ENCODE measurements around the gene CCDC85B. TPM values are rescaled to one million over a fixed set of nuclear protein-coding genes. Genes with fewer than 3 reads are reported as not detected.
A peak's percentile ranks its signal among the peaks of the same experiment; 100 is the strongest.

Gene CCDC85B
- total and polyA plus RNA-seq, 2 of the 8 experiments (the other 6 are each of a cell fraction or from before 2014, with no cell fraction given): 19.8 to 30.8 TPM

GRCh38 chr11:65856689-65857499, 33.6 kb upstream of the CCDC85B start (continued):
- TF ChIP-seq USF2 (IDR thresholded peaks at IDR 0.05; ENCODE audit: low read length): peak; percentile 88
- no peak for TF ChIP-seq NRF1 (IDR thresholded peaks at IDR 0.05; ENCODE audit: low read depth, low read length)
- peak; percentile 12 to 84; a peak in 2 of 4 replicates for TF ChIP-seq SIN3A (conservative IDR thresholded peaks at IDR 0.05 in 1 of 2, IDR thresholded peaks at IDR 0.05 in 1 of 2; ENCODE audit: low read depth in 1 of 2, low read length in 2 of 2)
- TF ChIP-seq PHF8 (conservative IDR thresholded peaks at IDR 0.05; ENCODE audit: low read depth, low read length): peak; percentile 46; the same call in 1 of the 2 replicates

Measured in H1 (cell line).